HepG2 (cell line): ENCODE results near the gene APH1B. TPM values are rescaled to one million over a fixed set of nuclear protein-coding genes. Genes with fewer than 3 reads are reported as not detected.

Experiments
- ATAC-seq: fragments of 200-7000 bp; cut with Tn5 transposase; 3 replicates; pipeline ENCODE4 v1.9.1; 2020; ENCODE audit warnings: mild to moderate bottlenecking, moderate library complexity
- BruUV-seq: library from RNA; stranded (reverse); fragments of 400-500 nt; replicated peaks from 2 replicates; lab custom pipeline; 2021; lab: Mats Ljungman, UMichigan
- CTCF ChIA-PET: fragments of 300-600 bp; formaldehyde crosslinking; extraction: SDS; loops from one replicate; lab custom pipeline; 2021; ENCODE audit warnings: low total read pairs, inconsistent platforms, low intra/inter-chr PET ratio; lab: Yijun Ruan, JAX
- POLR2A ChIA-PET: fragments of 350-600 bp; sonication (Branson Sonifier 250); formaldehyde crosslinking; loops from one replicate; lab custom pipeline; 2020; ENCODE audit warnings: antibody characterized with exemption, inconsistent platforms; lab: Yijun Ruan, JAX
- DNase-seq: peaks from one replicate; pipeline ENCODE4 v3.0.0-alpha.2; 2015; ENCODE audit warnings: low spot score
- FAIRE-seq: peaks from 3 replicates; lab custom pipeline; 2011; peaks lifted over from hg19 to GRCh38; lab: Jason Lieb, UNC
- H2AFZ ChIP-seq: one replicate; pipeline ENCODE4 v1.6.1; 2011; ENCODE audit warnings: low read length, inconsistent platforms
- H3K27ac ChIP-seq: fragments of 300-600 bp; 3 replicates; pipeline ENCODE4 v1.8.0; 2011; ENCODE audit warnings: mixed run types, mild to moderate bottlenecking, mixed read lengths, low read length, inconsistent platforms; ENCODE audit not compliant: insufficient read depth; ENCODE audit errors: extremely low read length
- H3K27me3 ChIP-seq, 2 experiments: fragments of 200-600 bp in 1 of 2; 2 replicates in 1 of 2; 3 replicates in 1 of 2; pipeline versions ENCODE4 v1.6.0 to v1.8.0; 2011; ENCODE audit warnings: low read length in 2 of 2, mild to moderate bottlenecking in 2 of 2, moderate library complexity in 2 of 2, inconsistent platforms in 1 of 2; ENCODE audit not compliant: insufficient read depth in 2 of 2, control insufficient read depth in 1 of 2
- H3K36me3 ChIP-seq, 2 experiments: fragments of 200-600 bp in 1 of 2; replicated peaks in 1 of 2; 2 replicates in 1 of 2; 3 replicates in 1 of 2; pipeline versions ENCODE4 v1.5.1 to v1.8.0; 2011; ENCODE audit warnings: low read length in 2 of 2, inconsistent platforms in 1 of 2; ENCODE audit not compliant: insufficient read depth in 2 of 2, control insufficient read depth in 1 of 2
- H3K4me1 ChIP-seq: 2 replicates; pipeline ENCODE4 v1.5.1; 2012; ENCODE audit warnings: low read length, inconsistent platforms; ENCODE audit not compliant: insufficient read depth
- H3K4me2 ChIP-seq: 2 replicates; pipeline ENCODE4 v1.6.0; 2011; ENCODE audit warnings: low read depth, low read length, inconsistent platforms
- H3K4me3 ChIP-seq, 3 experiments: fragments of 200-600 bp in 1 of 3; sonication (generic), shearing (Covaris generic) in 1 of 3; replicated peaks in 1 of 3; 2 replicates each; pipeline ENCODE4 v1.5.1; 2011 to 2016; ENCODE audit warnings: low read length in 3 of 3, inconsistent platforms in 2 of 3, low read depth in 2 of 3, mild to moderate bottlenecking in 2 of 3, control low read depth in 1 of 3, mixed read lengths in 1 of 3; ENCODE audit not compliant: insufficient read depth in 1 of 3
- H3K79me2 ChIP-seq: one replicate; pipeline ENCODE4 v1.6.1; 2011; ENCODE audit warnings: low read length, inconsistent platforms; ENCODE audit not compliant: insufficient read depth
- H3K9ac ChIP-seq: 2 replicates; pipeline ENCODE4 v1.6.0; 2011; ENCODE audit warnings: mild to moderate bottlenecking, low read depth, low read length, inconsistent platforms; ENCODE audit not compliant: insufficient read depth
- H3K9me3 ChIP-seq: 2 replicates; pipeline ENCODE4 v1.5.1; 2012; ENCODE audit warnings: mild to moderate bottlenecking, low read length
- H4K20me1 ChIP-seq: 2 replicates; pipeline ENCODE4 v1.6.0; 2011; ENCODE audit warnings: inconsistent platforms, mild to moderate bottlenecking, low read length, moderate library complexity; ENCODE audit not compliant: insufficient read depth
- MED1 ChIP-seq: sonication (generic); formaldehyde crosslinking; IDR thresholded peaks from 2 replicates; pipeline ENCODE4 v1.4.0; 2020; ENCODE audit warnings: missing genetic modification reagents
- NONO ChIP-seq, 2 experiments: fragments of 450-650 bp in 1 of 2; sonication (generic) in 1 of 2; formaldehyde crosslinking in 1 of 2; IDR thresholded peaks in 1 of 2; conservative IDR thresholded peaks in 1 of 2; 2 replicates each; pipeline versions ENCODE4 v1.6.1 to v1.8.0; 2017 to 2022; ENCODE audit warnings: mild to moderate bottlenecking in 1 of 2, missing genetic modification reagents in 1 of 2, moderate library complexity in 1 of 2
- SMARCC2 ChIP-seq: fragments of 450-650 bp; IDR thresholded peaks from 2 replicates; pipeline ENCODE4 v1.6.1; 2017; ENCODE audit warnings: antibody characterized with exemption, mild to moderate bottlenecking
- THAP8 ChIP-seq: sonication (generic); formaldehyde crosslinking; IDR thresholded peaks from 2 replicates; pipeline ENCODE4 v1.5.1; 2020; ENCODE audit warnings: missing genetic modification reagents, mild to moderate bottlenecking, borderline replicate concordance
- TOPORS ChIP-seq: sonication (generic); formaldehyde crosslinking; IDR thresholded peaks from 2 replicates; pipeline ENCODE4 v1.8.0; 2023; ENCODE audit warnings: mild to moderate bottlenecking, missing genetic modification reagents
- ZFP36L1 ChIP-seq: sonication (generic); formaldehyde crosslinking; IDR thresholded peaks from 2 replicates; pipeline ENCODE4 v1.8.0; 2022; ENCODE audit warnings: mild to moderate bottlenecking, missing genetic modification reagents, moderate library complexity
- ZKSCAN5 ChIP-seq: sonication (generic); formaldehyde crosslinking; IDR thresholded peaks from 2 replicates; pipeline ENCODE4 v1.5.1; 2020; ENCODE audit warnings: mild to moderate bottlenecking, missing genetic modification reagents
- ZMYM4 ChIP-seq: sonication (generic); formaldehyde crosslinking; IDR thresholded peaks from 2 replicates; pipeline ENCODE4 v1.8.1; 2023; ENCODE audit warnings: mild to moderate bottlenecking, missing genetic modification reagents
- ZNF33B ChIP-seq: sonication (generic); formaldehyde crosslinking; IDR thresholded peaks from 2 replicates; pipeline ENCODE4 v1.5.1; 2020; ENCODE audit warnings: mild to moderate bottlenecking, missing genetic modification reagents
- ZNF776 ChIP-seq: sonication (generic); formaldehyde crosslinking; IDR thresholded peaks from 2 replicates; pipeline ENCODE4 v1.4.0; 2020; ENCODE audit warnings: mild to moderate bottlenecking, missing genetic modification reagents
- ZNF850 ChIP-seq: sonication (generic); formaldehyde crosslinking; conservative IDR thresholded peaks from 2 replicates; pipeline ENCODE4 v1.9.0; 2021; ENCODE audit warnings: mild to moderate bottlenecking, missing genetic modification reagents
- WGBS: methylation state at CpG from one replicate; pipeline ENCODE4 v1.1.6; 2017; ENCODE audit warnings: low lambda C conversion rate; 5-methylcytosine and 5-hydroxymethylcytosine counted together
- in situ Hi-C: cut with HindIII; loops from 2 replicates; pipeline ENCODE4 v1.10.0; 2017; ENCODE audit warnings: low pct_unique_long_range_greater_than_20kb; ENCODE audit not compliant: extremely low pct_ligation_motif_present
- intact Hi-C: fragments of 100-400 bp; cut with micrococcal nuclease; formaldehyde crosslinking; loops from one replicate; pipeline ENCODE4 v1.10.0; 2022; ENCODE audit not compliant: unreplicated experiment
- polyA plus RNA-seq, 8 experiments: library from polyadenylated mRNA; depleted of rRNA in 3 of 8; stranded (reverse) in 7 of 8; unstranded in 1 of 8; fragments of >200 nt; fragmentation: Illumina TruSeq in 4 of 8; extraction: Trizol in 4 of 8; gene quantifications; 2 replicates each; pipeline versions ENCODE4 v1.2.1 to v1.2.3, GENCODE V29; 2011 to 2016; ENCODE audit warnings: low read depth in 4 of 8, missing spikeins in 1 of 8, mixed read lengths in 1 of 8; ENCODE audit not compliant: insufficient read depth in 1 of 8
- total RNA-seq, 5 experiments: library from RNA; depleted of rRNA; stranded (reverse); fragments of >200 nt; fragmentation: Illumina TruSeq; extraction: Trizol; gene quantifications; 2 replicates each; pipeline ENCODE4 v1.2.3, GENCODE V29; 2016; ENCODE audit warnings: low read depth in 1 of 5

APH1B gene
- total and polyA plus RNA-seq, 2 of the 13 experiments (the other 11 are each of a cell fraction or from before 2014, with no cell fraction given), result 0.45 to 1.00 TPM

GRCh38 chr15:63349156-63349555, 71.8 kb downstream of the APH1B start:
- ATAC-seq (no peak), DNase-seq (no peak), FAIRE-seq (no peak)
- no peak overlapping the region for H2AFZ ChIP-seq
- H3K9ac ChIP-seq, result no peak overlapping the region
- no peaks in the 10 kb centered on the region for H3K9me3 ChIP-seq
- WGBS, result 41% methylated on average over 6 of the region's 6 CpGs
- no peak overlapping the region for H3K4me3 ChIP-seq
- H4K20me1 ChIP-seq, result no peaks in the 10 kb centered on the region
- no TSS peak for BruUV-seq
- ChIA-PET CTCF (no interaction called here), POLR2A (no interaction called here)
- H3K36me3 ChIP-seq, result no peaks in the 10 kb centered on the region
- peaks cover 0 to 1% of the 10 kb centered on the region in 2 experiments; a peak in 1 of 5 replicates for H3K27me3 ChIP-seq
- no peak overlapping the region for H3K4me2 ChIP-seq
- H3K4me1 ChIP-seq, result 0 out of 2 replicates have a peak, but pooled peaks cover 6% of the 10 kb centered on the region
- no peaks in the 10 kb centered on the region for H3K79me2 ChIP-seq
- intact Hi-C loops (no loop called here), in situ Hi-C loops (no loop called here)
- H3K27ac ChIP-seq, result no peak overlapping the region
- TF ChIP-seq ZNF776 (CRISPR knock-in tag) (no peak), MED1 (CRISPR knock-in tag) (no peak), THAP8 (no peak), ZNF33B (CRISPR knock-in tag) (no peak), ZKSCAN5 (CRISPR knock-in tag) (no peak), NONO (IDR thresholded peaks at IDR 0.05) (no peak), NONO (CRISPR knock-in tag; conservative IDR thresholded peaks at IDR 0.05) (no peak)

- Histone ChIP-seq H3K4me3 (no peak overlapping the region), H2AFZ (no peak overlapping the region), H3K4me2 (no peak overlapping the region), H3K36me3 (no peaks in the 10 kb centered on the region), H3K9ac (no peak overlapping the region), H3K27ac (no peak overlapping the region), H3K27me3 (peaks cover 1 to 3% of the 10 kb centered on the region in 2 experiments; a peak in 2 of 5 replicates), H3K4me1 (peaks cover 11% of the 10 kb centered on the region; the same call in 1 of the 2 replicates), H3K79me2 (no peaks in the 10 kb centered on the region), H4K20me1 (no peaks in the 10 kb centered on the region), H3K9me3 (no peaks in the 10 kb centered on the region)
- intact Hi-C loops, result no loop called here
- no peak for ATAC-seq
- CTCF ChIA-PET, result no interaction called here
- 61% methylated on average over 5 of the region's 5 CpGs for WGBS
- no peak for DNase-seq
- TF ChIP-seq ZNF850 (CRISPR knock-in tag), result no peak
- TF ChIP-seq TOPORS (CRISPR knock-in tag), result no peak
- TF ChIP-seq SMARCC2, result no peak
- TF ChIP-seq ZMYM4 (CRISPR knock-in tag), result no peak
- TF ChIP-seq ZFP36L1 (CRISPR knock-in tag), result no peak
- no TSS peak for BruUV-seq
- in situ Hi-C loops, result no loop called here
- POLR2A ChIA-PET, result no interaction called here
- no peak for FAIRE-seq
These were observed 72.2 kb downstream of the APH1B start for GRCh38 chr15:63349621-63350020.
